CD4-positive, alpha-beta T cell treated with Interleukin-21 for 1 hour (primary cell): ENCODE measurements around the gene MINDY4.

Experiments
- DNase-seq: peaks from one replicate; pipeline ENCODE4 v3.0.0-alpha.2; 2020

Gene MINDY4

DNA sequence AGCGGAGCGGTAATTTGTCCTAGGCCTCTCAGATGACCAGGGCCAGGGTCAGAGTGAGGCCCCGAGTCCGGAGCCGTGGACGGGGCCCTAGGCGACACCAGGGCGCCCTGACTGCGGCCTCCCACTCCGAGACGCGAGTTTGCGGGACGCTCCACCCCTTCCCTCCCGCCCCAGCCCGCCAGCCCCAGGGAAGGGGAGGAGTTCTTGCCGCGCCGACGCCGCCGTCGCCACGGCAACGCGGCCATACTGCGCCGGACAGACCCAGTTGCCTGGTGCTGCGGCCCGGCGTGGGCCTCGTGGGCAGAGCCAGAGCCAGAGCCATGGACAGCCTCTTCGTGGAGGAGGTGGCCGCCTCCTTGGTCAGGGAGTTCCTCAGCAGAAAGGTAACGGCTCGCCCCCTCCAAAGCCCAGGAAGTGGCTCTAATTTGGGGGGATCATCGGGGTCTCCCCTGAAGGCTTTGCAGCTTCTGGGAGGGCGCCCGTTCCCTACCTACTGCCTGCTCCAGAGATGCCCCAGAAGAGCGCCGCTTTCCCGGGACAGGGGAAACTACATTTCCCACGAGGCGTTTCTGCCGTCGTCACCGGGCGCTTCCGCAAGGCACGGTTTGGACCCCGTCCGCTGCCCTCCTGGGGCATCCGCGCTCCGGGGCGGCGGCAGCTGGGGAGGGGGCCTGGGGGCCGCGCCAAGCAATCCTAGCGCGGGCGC lies at the start of gene MINDY4:
MINDY4 (plus strand) TSS at position 244 of the 706 bp plus-strand sequence; CDS start at position 321, 77 bp downstream.
- peak; percentile 74 for DNase-seq

DNA sequence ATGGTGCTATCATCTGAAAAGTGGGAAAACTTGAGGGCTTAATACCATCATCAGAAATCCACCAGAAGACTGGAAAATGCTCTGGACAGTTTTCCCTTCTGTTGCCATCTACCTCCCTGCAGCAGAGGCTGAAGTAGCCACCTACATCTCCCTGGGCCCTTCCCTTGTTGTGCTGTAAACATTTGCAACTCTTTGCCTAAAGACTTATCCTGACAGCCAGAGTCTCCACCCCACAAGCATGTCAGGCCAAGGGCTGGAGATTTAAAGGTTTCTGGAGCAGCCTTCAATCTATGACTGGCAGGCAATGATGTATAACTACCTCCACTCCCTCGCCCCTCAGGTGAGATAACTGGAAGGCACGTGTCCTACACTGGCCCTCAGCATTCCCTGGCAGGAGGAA lies 49.0 kb upstream of the MINDY4 start:
- DNase-seq, result no peak

DNA sequence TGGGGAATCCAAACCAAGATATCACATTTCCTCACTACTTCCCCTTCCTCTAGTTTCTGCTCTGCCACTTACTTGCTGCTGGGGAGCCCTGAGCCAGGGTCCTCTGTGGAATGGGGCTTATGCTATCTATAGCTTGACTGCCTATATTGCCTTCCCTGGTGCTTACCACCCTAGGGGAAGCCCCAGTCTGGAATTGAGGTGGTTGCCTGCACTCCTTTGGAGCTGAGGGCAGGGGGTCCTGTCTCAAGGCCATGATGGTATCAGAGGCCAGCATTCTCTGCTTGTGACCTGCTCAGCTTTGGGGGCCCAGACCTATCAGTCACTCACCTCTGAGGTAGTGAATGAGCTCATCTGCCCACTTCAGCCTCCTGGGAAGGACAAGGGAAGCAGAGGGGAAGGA lies 48.5 kb upstream of the MINDY4 start:
- DNase-seq, result no peak

DNA sequence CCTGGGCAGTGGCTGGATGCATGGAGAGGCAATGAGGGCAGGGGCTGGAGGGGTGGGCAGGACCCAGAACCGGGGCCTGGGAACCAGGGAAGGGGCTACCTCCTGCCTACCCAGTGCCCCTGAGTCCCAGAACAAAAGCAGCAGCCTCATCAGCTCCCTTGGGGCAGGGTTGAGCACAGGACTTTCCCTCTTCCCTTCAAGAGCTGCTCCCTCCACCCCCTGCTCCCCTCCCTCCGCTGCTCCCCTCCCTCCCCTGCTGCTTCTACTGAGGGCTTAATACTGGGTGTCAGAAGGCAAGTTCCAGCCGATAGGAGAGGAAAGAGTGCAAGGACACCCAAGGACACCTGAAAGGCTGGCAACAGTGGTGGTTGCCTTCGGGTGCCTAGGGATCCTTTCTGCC lies 47.4 kb upstream of the MINDY4 start:
- no peak for DNase-seq

DNA sequence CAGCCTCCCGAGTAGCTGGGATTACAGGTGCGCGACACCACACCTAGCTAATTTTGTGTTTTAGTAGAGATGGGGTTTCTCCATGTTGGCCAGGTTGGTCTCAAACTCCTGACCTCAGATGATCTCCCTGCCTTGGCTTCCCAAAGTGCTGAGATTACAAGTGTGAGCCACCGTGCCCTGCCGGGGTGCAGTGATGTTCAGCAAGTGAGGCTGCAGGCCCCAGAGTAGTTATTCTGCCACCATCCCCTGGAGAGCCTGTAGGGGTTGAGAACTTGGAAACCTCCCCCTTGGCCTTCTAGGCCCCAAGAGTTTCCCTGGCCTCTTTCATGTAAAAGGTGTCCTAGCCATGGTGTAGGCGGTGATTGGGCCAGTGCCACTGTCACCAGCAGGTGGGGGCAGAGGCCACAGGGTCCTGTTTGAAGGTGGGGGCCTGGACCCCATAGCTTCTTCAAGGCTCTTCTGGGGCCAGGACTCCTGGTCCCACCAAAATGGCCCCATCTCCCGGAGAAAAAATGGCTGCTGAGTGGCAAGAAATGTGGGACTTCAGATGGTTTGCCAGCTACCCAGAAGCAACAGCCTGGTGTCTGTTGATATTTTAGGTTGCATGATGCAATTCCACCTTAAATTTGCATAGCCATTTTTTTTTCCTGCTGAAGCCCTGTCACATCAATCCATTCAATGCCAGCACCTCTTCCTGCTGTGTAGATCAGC lies 44.8 kb upstream of the MINDY4 start:
- DNase-seq, result peak; percentile 27

DNA sequence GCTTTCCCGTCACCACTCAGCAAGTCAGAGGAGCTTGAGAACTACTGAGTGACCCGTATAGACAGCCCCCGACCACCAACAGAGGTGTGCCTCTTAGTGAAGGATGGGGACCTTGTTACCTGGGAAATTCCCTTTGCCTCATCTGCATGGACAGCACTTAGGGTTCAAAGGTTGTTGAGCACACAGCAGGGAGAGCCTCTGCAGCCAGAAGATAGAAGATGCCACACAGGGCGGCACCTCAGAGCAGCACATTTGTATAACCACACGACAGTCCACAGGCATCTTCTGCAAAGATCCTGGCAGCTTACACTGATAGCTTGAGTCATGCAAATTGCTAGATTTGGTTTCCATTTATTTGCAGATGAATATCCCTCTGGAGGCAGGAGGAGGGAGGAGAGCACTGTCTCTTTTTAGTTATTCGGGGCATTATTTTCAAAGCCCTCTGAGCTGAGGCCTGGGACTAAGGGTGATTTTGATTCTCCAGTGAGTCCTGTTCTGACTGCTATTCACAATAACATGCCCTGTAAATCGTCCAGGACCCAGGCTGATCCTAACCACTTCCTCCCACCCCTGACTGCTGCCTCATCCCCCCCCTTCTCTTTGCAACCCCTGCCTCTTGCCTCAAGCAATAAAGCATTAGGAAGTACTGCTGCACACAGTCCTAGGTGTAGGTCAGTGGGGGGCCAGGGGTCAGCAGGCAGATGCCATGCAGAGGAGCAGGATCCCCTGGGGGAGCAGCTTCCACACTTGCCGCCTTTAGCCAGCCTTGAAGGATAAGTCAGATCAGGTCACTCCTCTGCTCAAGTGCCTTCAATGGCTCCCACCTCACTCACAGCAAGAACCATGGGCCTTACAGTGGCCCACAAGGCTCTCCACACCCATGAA lies 43.9 kb upstream of the MINDY4 start:
- DNase-seq, result peak; percentile 67

DNA sequence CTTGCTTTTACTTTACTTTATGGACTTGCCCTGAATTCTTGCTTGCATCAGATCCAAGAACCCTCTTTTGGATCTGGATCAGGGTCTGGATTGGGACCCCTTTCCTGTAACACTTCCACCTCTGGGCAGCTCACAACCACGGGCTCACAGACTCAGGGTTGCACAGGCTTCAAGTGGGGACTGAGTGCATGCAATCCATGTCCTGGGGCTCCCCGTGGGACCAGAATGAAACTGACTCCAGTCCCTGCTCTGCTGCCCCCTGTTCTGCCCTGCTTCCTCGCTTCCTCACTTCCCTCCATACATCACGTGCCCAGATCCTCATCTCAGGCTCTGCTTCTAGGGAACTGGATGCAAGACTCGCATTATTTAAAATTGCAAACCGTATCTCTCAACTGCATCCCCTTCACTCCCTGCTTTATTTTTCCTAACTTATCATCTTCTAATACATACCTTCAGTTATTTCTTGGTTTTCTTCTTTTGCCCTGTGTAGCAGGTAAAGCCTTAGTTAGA lies 42.6 kb upstream of the MINDY4 start:
- no peak for DNase-seq

DNA sequence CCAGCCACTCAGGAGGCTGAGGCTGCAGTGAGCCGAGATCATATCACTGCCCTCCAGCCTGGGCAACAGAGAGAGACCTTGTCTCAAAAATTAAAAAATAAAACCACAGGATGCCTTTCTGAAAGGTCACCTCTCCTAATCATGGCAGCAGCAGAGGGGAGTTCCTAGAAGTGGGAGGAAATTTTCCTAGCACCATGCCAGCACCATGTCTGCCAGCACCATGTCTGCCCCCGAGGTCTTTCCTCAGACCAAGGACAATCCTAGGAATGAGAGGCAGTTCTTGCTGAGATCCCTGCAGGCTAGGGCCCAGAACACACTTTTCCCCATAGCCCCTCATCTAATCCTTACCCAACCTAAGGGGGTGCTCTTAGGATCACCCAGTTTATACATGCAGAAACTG lies 41.6 kb upstream of the MINDY4 start:
- DNase-seq, result no peak

DNA sequence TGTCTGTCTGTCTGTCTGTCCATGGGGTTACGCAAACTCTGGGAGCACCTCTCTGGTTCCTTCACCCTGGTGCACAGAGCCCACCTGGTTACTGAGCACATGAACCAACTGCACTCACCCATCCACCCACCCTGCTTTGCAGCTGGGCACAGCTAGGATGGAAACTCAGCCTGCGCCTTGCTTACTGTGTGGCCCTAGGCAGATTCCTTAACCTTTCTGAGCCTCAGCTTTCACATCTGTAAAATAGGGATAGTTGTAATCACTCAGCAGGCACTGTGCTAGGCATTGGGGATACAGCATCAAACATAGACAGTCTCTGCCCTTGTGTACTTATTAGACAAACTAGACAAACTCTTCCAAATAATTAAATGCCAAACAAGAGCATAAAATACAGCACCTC lies 41.1 kb upstream of the MINDY4 start:
- no peak for DNase-seq

DNA sequence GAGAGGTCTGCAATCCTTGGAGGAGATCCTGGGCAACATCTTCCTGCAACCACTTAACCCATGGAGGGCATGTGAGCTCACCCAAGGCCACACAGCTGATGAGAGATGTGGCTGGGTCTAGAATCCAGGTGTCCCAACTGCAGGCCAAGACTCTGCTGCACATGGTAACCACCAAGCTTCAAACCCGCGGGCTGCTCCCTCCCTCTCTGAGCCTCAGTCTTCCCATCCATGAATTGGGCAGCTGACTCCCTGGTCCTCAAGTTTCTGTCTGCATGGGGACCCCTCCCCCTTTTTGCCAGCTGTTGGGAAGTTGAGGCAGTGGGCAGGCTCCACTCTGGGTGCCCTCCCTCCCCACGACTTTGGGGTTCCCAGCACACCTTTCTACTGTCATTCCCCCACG lies 40.2 kb upstream of the MINDY4 start:
- no peak for DNase-seq

DNA sequence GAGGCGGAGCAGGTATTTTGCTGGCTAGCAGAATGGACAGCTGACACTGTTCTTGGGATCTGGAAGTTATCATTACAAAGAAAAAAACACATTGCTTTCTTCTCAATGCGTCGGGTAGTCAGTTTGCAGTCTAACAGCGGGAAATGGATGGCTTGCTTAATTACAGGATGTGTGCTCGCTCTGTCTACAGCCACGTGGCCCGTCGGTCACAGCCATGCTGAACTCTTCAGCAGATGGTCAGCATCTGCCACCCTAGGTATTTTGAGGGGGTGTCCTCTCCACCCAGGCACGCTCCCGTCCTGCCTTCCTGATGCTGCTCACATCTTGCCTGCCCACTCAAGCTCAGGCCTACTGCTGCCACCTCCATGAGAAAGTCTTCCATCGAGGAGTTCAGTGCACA lies 39.6 kb upstream of the MINDY4 start:
- DNase-seq, result no peak

DNA sequence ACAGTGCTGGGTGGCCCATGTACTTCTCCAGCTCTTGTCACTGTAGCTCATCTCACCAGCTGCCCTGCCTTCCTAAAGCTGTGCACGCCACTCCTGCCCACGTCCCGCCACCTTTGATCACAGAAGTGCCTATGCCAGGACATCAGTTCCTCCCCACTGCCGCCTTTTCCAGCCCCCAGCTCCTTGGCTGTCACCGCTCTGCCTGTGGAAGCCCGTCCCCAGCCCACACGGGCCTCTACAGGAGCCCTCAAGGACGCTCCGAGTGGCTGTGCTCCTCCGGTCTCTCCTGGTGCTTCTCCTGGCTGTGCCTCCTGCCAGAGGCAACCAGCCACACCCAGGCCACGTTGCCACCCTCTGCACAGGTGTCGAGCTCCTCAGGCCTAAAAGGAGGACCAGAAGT lies 38.6 kb upstream of the MINDY4 start:
- no peak for DNase-seq

DNA sequence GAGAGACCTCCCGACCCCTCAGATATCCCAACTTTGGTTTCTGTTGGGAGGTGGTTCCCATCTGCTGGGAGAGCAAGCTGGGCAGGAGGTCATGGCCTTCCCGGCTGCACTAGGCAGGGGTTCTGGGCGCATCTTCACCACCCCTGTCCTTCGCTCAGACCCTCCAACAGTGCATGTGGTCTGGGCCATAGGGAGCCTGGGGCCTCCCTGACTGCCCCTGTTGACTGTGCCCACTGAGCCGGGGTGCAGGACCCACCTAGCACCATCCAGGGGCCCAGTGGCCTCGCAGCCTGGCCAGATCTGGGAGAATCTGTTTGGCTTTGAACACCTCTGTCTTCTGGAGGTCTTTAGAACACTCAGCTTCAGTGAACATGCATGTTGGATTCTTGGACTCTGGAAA lies 38.0 kb upstream of the MINDY4 start:
- DNase-seq, result no peak

DNA sequence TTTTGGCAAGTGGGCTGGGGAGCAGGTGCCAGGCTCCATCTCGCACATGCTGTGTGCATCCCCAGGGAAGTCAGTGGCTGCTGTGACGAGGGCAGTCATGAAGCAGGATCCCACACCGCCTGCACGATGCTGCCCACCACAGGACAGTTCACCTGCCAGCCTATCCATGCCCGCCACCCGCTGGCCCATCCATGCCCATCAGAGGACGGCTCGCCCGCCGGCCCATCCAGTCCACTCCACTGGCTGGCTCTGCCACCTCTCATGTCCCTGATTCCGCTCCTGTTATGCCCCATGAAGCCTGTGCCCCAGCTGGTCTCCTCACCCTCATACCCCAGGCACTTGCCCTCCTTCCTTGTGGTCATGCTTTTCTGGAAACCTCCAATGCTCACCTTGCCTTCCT lies 37.5 kb upstream of the MINDY4 start:
- no peak for DNase-seq

DNA sequence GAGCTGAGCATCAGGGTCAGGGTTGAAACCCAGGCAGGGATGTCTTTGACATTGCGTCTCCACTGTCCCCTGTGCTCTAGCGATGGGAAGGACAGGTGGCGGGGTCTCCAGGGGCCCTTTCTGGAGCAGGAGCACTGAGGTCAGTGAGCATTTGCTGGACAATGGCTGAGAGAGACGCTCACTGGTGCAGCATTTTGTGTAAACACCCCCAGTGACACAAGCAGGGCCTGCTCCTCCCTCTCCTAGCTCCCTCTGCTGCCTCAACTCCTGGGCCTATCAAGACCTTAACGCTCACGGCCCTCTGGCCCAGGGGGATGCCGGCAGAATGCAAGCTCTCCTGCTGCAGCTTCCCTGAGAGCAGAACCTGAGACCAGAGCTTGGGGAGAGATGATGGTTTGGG lies 36.7 kb upstream of the MINDY4 start:
- no peak for DNase-seq

DNA sequence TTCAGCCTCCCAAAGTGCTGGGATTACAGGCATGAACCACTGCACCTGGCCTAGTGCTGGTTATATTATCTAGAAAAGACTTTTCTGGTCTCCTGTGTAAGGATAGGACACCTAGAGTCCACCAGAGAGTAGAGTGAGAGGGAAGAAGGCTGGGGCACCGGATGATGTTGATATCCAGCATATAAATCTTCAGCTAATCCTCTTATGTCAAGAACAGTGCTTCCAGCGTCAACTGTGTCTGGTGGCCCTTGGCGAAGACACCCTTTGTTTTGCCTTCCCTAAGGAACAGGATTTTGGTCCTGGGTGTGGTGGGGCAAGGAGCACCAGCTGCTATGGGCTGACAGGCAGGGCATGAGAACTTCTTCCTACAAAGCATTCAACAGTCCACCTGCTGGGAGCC lies 35.6 kb upstream of the MINDY4 start:
- no peak for DNase-seq

DNA sequence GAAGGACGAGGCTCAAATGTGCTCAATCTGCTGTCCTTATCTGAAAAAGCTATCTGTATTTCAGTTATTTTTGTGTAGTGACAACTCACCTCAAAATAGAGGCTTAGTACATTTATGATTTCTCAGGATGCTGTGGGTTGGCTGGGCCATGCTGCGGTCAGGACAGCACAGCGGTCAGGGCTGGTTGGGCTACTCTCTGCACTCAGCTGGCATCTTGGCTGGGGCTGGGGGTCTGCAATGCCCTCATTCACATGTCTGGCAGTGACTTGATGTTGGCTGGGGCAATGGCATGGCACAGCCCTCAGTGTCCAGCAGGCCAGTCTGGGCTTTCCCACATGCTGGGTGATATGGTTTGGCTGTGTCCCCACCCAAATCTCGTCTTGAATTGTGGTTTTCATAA lies 34.9 kb upstream of the MINDY4 start:
- no peak for DNase-seq

DNA sequence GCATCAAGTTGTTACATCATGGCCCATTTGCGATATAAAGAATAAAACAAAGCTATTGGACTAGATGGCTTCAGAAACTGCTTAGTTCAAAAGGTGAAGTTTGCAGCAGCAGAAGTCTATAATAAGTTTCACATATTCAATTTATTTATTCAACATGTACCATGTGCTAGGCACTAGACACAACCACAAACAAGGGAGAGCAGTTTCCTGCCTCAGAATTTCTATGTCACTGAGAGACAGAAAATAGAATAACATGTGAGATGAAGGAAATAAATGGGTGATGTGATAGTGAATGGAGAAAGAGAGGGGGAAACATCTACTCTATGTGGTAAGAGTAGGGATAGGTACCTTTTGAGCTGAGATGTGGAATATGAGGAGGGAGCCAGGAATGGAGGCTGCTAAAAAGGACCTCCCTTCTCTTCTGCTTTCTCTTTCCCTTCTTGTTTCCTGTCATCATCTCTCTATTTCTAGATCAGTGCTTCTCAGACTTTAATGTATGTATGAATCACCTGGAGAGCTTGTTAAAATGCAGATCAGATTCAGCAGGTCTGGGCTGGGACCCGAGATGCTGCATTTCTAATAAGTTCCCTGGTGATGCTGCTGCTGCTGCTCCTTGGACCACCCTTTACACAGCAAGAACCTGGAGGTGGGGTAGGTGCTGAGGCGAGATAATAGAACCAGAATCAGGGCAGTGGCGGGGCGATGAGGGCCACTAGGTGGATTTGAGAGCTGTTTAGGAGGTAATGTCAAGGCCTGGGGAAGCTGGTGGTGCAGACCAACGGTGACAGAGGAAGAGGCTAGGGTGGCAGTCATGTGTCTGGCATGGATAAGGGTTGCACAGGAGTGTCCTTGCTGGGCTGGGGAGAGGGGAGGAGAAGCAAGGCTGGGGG lies 32.9 kb upstream of the MINDY4 start:
- DNase-seq, result peak; percentile 20

DNA sequence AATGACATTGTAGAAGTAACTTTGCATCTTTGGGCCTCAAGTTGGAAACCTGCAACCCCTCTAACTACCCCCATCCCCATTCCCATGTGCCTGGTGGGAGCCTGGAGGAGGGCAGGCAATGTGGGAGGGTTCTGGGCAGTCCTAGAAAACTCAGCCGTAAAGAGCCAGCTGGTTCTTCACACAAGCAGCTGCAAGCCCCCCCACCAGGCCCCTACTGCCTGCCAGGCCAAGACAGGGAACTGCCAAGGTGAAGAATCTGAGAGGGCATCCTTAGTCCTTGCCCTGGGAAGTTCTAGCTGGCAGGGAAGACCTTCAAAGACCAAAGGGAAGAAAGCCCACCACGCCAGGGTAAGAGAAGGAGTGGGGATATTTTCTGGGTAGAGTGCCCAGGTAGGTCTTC lies 31.5 kb upstream of the MINDY4 start:
- DNase-seq, result no peak

DNA sequence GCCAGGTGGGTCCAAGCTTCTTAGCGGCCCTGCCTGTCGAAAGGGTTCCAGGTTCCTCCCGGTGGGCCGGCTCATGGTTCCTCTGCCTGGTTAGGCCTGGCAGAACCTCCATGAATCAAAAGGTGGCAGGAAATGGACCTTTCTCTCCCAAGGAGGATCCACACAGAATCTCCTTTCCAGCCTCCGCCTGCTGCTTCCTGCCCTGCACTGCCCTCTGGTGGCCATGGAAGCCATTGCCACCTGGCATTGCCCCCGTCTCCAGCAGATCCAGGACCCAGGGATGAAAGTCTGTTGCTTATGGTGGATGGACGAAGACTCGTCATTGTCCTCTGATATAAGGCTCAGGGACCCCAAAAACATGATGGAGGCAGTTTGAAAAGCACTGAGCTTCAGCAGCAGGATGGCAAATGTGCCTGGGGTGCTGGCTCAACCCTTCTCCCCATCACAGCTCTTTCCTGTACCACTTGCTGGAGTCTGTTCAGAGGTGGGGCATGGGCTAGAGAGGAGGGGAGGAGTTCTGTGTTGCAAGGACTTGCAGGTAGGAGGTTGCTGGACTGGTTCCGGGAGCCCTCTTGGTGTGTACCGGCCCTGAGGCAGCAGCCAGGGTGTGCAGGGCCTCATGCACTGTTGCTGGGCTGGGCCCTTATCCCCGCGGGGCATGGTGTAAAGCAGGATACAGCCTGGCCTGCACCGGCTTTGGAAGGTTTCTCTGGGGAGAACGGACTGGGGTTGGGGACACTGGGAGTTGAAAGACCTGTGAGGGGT lies 30.6 kb upstream of the MINDY4 start:
- peak; percentile 77 for DNase-seq

DNA sequence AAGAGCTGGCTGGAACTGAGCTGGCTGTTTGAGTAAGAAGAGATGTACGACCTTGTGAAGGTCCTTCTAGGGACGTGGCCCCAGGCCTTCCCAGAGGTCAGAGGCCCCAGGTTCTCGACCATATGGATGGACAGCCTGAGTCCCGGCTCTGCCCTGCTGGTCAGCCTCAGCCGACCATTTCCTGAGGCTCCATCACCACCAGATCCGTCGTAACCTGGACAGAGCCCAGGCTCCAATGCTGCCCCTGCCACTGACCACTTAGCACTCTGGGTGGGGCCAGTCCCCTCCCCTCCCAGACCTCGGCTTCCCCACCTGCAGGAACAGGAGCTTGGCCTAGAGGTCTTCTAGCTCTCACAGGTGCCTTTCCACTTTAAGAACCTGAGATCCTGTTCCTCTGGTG lies 29.9 kb upstream of the MINDY4 start:
- no peak for DNase-seq
